Measurements from ENCODE around the gene KCNT2.
"Not testable (repeated sequence)": the region's sequence is repeated elsewhere in the genome, so short reads cannot be mapped to it uniquely, and the experiment has no call there.

Gene KCNT2

GRCh38 chr1:196306421-196306820, 301.8 kb downstream of the KCNT2 start:
- no peak for DNase-seq

- DNase-seq: no peak
Measured at GRCh38 chr1:196305216-196305615, 303.0 kb downstream of the KCNT2 start.

- DNase-seq: no peak
Measured at GRCh38 chr1:196302981-196303380, 305.3 kb downstream of the KCNT2 start.

DNA sequence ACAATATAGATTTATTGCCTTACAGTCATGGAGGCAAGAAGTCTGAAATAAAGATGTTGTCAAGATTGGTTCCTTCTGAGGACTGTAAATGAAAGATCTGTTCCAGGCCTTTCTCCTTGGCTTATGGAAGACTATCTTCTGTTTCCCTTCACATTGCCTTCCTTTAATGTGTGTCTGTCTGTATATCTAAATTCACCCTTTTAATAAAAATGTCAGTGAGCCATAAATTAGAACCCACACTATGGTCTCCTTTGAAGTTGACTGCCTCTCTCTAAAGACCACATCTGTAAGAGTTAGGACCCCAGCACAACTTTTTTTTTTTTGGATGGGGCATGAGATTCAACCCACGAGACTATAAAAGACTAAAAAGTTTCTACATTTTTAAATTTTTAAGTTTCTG, 305.8 kb downstream of the KCNT2 start:
- no peak for DNase-seq

DNA sequence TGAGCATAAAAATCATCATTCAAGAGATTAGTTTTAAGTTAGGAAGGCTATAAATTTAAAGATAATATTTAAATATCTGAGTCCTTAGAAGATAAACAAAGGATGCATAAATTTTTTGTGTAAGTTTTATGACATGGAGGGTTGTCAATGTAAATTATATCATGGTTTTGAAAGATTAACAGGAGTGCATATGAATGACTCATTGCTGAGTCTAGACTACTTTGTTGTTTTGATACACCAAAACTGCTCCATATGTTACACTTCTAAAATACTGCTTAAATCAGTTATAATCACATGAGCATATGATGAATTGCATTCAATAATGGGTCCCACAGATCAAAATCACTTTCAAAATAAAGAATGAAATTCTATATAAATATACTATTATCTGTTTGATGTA, 312.5 kb downstream of the KCNT2 start:
- no peak for DNase-seq

DNA sequence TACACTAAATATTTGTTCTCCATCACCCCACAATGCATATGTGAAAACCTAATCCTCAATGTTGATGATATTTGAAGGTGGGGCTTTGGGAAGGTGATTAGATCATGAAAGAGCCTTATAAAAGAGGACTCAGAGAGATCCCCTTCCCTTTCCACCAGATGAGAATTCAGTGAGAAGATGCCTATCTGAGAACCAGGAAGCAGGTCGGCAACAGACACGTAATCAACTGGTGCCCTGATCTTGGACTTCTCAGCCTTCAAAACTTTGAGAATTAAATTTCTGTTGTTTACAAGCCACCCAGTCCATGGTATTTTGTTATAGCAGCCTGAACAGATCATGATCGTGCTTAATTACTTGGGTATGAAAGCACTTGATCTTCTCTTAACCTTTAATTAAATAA, 329.4 kb downstream of the KCNT2 start:
- no peak for DNase-seq

GRCh38 chr1:196277860-196278259, 330.4 kb downstream of the KCNT2 start:
- no peak for DNase-seq

DNA sequence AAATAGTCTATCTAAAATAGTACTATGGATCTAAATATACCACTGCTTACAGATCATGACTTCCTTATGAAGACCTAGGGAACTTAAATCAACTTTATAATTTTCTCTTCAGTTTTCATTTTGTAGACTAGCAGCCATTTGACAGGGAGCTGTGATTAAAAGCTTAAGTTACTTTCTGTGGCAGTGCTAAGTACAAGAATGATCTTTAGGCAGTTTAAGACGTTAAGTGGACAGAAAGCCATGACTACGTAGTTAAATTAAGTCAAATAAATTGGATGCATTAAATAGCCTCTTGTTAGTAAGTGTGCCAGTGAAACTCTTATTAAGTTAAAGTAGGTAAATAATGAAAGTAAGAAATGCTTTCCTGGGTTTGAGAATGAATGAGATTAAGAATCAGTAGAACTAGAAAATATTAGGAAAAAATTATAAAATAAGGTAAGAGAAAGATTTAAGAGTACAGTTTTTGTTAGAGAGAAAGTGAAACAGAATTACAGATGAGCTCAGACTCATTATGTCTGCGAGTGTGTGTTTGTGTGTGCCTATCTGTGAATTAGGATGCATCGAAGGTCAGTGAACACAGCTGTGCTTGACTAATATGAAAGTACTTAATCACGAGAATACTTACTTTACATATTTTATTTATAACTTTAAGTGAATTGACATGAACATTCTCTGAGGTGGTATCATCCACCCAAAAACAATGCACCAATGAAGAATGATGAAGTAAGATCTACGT, 336.9 kb downstream of the KCNT2 start:
- no peak for DNase-seq

DNA sequence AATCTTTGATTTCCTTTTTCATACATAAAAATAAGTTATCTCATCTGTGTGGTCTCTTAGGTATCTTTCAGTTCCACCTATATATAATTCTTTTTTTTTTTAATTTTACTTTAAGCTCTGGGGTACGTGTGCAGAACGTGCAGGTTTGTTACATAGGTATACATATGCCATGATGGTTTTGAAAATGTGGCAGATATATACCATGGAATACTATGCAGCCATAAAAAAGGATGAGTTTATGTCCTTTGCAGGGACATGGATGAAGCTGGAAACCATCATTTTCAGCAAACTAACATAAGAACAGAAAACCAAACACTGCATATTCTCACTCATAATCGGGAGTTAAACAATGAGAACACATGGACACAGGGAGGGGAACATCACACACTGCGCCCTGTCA, 345.2 kb downstream of the KCNT2 start:
- not testable (repeated sequence) for DNase-seq

GRCh38 chr1:196260270-196260669, 348.0 kb downstream of the KCNT2 start:
- no peak for DNase-seq

DNA sequence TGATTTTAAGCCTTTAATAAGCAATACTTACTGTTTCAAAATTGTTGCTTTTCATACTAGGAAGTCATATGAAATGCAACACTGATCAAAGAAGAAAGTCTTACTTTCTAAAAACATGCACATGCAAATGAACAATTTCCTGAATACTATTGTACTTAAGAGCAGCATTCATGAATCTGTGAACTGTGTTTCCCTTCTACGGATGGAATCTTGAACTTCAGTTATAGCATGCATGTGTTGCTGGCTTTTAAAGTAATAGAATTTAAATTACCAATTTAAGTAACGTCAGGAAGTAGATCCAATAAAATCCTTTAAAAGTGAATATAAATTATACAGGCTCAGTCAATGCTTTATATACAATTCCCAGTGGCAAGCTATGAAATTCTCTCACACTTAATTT, 348.9 kb downstream of the KCNT2 start:
- DNase-seq: no peak

DNA sequence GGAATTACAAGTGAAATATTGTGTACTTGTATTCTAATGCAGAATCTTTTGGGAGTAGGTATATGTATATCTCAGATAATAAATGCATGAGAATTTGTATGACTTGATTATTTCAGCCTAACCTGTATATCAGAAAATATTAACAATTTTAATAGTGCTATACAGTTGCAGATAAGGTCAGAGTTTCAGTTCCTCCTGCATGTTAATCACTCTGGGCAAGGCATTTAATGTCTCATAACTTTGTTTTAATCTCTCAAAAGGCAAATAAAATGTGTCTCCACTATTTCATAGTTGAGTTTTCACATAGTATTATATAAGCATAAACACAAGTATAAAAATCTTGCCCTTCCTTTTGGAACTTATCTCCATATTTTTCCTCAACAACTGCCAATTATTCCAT, 352.5 kb downstream of the KCNT2 start:
- no peak for DNase-seq

DNA sequence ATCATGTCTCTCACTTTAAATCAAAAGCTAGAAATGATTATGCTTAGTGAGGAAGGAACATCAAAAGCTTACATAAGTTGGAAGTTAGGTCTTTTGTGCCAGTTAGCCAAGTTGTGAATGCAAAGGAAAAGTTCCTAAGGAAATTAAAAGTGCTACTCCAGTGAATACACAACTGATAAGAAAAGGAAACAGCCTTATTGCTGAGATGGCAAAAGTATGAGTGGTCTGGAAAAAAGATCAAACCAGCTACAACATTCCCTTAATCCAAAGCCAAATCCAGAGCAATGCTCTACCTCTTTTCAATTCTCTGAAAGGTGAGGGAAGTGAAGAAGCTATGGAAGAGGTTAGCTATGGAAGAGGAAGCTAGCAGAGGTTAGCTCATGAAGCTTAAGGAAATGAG, 378.7 kb downstream of the KCNT2 start:
- DNase-seq: no peak

GRCh38 chr1:196214866-196215265, 393.4 kb downstream of the KCNT2 start:
- DNase-seq: no peak

GRCh38 chr1:196209983-196210382, 398.3 kb downstream of the KCNT2 start:
- DNase-seq: no peak

- no peak for DNase-seq
Measured at GRCh38 chr1:196209265-196209664, 399.0 kb downstream of the KCNT2 start.

- DNase-seq: no peak
Measured at GRCh38 chr1:196207612-196208217, 400.5 kb downstream of the KCNT2 start.

- DNase-seq: no peak
Measured at GRCh38 chr1:196205882-196206281, 402.4 kb downstream of the KCNT2 start.

DNA sequence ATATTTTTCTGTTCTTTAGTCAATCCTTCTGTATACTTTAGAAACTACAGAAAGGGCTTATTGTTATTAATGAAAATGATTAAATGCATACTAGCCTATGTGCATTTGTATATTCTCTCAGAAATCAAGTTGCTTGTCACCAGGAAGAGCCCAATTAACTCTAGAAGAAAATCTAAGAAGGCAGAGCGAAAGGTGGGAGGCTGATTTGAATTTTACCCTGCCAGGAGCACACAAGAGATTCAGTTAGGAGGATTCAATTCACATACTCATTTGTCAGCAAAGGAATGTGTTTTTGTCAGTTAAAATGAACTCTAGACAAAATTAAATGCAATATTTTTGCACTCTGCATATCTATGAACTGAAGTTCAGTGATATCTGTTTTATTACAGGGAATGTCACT, 411.8 kb downstream of the KCNT2 start:
- no peak for DNase-seq

GRCh38 chr1:196193896-196194559, 414.2 kb downstream of the KCNT2 start:
- no peak for DNase-seq

DNA sequence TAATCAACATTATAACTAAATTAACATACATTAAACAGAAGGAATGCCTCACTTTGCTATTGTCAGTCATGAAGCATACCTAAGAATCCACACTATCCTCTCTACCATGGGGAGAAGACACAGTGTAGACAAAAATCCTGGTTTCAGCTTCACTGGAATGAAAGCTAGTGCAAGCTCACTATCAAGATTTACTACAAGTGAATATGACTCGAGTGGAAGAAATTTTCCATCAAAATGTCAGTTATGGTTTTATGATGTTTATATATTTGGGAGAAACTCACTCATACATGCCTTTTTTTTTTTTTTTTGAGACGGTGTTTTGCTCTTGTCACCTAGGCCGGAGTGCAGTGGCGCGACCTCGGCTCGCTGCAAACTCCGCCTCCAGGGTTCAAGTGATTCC, 424.3 kb downstream of the KCNT2 start:
- no peak for DNase-seq

DNA sequence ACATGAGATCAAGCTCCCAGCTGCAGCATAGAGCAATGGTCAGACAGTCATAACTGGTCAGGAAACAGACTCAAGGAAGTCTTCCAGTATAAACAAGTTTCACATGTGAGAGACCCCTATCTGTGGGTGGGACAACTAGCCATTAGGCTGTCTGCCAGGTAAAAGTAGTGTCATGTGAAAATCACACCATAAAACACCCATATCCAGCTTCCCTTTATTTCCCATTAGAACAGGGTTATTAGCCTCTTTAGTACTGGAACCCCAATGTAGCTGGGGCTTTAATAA, 426.7 kb downstream of the KCNT2 start:
- DNase-seq: no peak

GRCh38 chr1:196180847-196181593, 427.2 kb downstream of the KCNT2 start:
- DNase-seq: no peak

DNA sequence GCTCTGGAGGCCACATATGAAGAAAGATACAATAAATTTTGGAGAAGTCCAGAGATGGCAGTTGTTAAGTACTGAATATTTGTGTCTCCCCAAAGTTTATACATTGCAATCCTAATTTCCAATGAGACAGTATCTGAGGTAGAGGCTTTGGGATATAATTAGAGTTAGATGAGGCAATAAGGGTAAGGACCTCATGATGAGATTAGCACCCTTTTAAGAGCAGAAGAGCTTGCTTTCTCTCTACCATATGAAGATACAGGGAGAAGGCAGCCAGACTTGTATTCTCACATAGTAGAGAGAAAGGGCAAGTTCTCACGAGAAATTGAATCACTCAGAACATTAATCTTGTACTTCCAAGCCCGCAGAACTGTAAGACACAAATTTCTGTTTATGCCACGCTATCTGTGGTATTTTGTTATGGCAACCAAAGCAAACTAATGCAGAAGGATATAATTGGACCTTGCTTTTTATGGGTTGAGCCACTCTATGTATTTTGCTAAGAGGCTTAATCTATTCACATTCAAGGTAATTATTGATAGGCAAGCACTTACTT, 430.1 kb downstream of the KCNT2 start:
- DNase-seq: no peak

All from DMS79 (cell line).